OCI-LY7 (cell line): ENCODE data around the gene TAGLN2.

Experiments used
- EZH2phosphoT487 ChIP-seq: fragments of 200-600 bp; sonication (generic); IDR thresholded peaks from 2 replicates; pipeline ENCODE4 v1.6.1; 2018; ENCODE audit warnings: low read depth, borderline replicate concordance, mild to moderate bottlenecking, mixed run types, antibody characterized with exemption, low read length, moderate library complexity, mixed read lengths
- TF ChIP-seq, protein P1 (sequence below): fragments of 200-600 bp; sonication (generic); conservative IDR thresholded peaks from 2 replicates; pipeline ENCODE4 v1.5.1; 2014; ENCODE audit warnings: mild to moderate bottlenecking, antibody characterized with exemption, low read length, moderate library complexity, mixed read lengths

DNA sequence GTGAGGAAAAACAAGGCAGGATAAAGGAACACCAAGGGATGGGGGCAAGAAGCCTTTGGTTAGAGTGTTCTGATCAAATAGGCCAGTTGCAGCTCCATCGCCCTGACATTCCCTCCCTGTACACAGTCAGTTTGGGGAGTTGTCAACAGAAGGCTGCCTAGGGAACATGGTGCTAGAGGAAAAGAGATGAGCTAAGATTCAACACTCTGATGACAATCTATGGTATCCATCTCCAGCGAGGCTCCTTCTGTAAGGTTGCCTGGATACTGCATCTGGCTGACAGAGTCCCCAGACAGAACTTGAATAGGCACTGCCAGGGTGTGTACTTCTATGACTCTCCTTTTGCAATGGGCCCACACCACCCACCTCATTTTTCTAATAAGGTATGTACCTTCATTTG, 40.0 kb upstream of the TAGLN2 start:
- TF ChIP-seq, protein P1, sequence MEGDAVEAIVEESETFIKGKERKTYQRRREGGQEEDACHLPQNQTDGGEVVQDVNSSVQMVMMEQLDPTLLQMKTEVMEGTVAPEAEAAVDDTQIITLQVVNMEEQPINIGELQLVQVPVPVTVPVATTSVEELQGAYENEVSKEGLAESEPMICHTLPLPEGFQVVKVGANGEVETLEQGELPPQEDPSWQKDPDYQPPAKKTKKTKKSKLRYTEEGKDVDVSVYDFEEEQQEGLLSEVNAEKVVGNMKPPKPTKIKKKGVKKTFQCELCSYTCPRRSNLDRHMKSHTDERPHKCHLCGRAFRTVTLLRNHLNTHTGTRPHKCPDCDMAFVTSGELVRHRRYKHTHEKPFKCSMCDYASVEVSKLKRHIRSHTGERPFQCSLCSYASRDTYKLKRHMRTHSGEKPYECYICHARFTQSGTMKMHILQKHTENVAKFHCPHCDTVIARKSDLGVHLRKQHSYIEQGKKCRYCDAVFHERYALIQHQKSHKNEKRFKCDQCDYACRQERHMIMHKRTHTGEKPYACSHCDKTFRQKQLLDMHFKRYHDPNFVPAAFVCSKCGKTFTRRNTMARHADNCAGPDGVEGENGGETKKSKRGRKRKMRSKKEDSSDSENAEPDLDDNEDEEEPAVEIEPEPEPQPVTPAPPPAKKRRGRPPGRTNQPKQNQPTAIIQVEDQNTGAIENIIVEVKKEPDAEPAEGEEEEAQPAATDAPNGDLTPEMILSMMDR: no peak
- TF ChIP-seq EZH2phosphoT487: no peak
